ENCODE results near the gene NXNL2.

DNA sequence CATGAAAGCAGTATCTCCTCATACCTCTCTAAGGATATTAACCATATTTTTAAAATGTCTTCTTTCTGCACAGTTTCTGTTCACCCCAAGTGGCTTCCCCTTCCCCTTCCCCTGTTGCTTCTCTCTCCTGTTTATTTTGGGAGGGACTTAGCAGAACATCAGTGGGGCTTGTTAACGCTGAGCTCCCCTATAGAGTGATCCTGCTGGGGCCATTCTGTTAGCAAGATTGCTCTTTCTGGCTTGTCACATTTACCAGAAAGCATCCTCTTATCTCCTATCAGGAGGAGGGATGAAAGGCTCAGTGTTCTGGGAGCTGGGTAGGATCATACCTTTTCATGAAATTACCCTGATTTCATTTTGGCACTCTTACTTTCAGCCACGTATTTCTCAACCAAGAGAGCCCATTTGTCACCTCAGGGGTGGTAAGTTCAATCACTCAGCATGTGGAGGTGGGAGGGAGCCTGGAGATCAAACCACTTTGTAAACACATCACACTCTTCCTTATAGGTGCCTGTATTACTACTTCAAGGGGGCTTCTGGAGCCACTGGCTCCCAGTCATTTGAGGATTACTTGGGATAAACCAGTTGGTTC lies 16.7 kb downstream of the NXNL2 start:
- no peak for TF ChIP-seq YY1 (IDR thresholded peaks at IDR 0.05; ENCODE audit: insufficient read depth, insufficient read length)
- no peak for TF ChIP-seq ZNF274 (IDR thresholded peaks at IDR 0.05; ENCODE audit: low read depth, low read length)
